IPS-20b (cell line): ENCODE results near the gene PDE2A.
A peak's percentile ranks its signal among the peaks of the same experiment; 100 is the strongest.

ENCODE experiments used
- H3K27ac ChIP-seq: one replicate; pipeline ENCODE4 v1.5.1; 2013; ENCODE audit warnings: low read length
- H3K27me3 ChIP-seq: 2 replicates; pipeline ENCODE4 v1.6.1; 2013; ENCODE audit warnings: mild to moderate bottlenecking, low read length, inconsistent platforms; ENCODE audit not compliant: insufficient read depth
- H3K36me3 ChIP-seq: 2 replicates; pipeline ENCODE4 v1.6.1; 2013; ENCODE audit warnings: low read depth, mild to moderate bottlenecking, inconsistent platforms, low read length, moderate library complexity; ENCODE audit not compliant: insufficient read depth
- H3K4me1 ChIP-seq: 2 replicates; pipeline ENCODE4 v1.6.1; 2013; ENCODE audit warnings: mild to moderate bottlenecking, control low read depth, inconsistent platforms, low read length, moderate library complexity; ENCODE audit not compliant: insufficient read depth
- H3K4me3 ChIP-seq: 2 replicates; pipeline ENCODE4 v1.5.1; 2013; ENCODE audit warnings: mild to moderate bottlenecking, low read length, inconsistent platforms
- H3K9ac ChIP-seq: 2 replicates; pipeline ENCODE4 v1.6.1; 2013; ENCODE audit warnings: low read depth, mild to moderate bottlenecking, inconsistent platforms, low read length, moderate library complexity
- H3K9me3 ChIP-seq: 2 replicates; pipeline ENCODE4 v1.6.1; 2013; ENCODE audit warnings: mild to moderate bottlenecking, low read depth, low read length, inconsistent platforms; ENCODE audit not compliant: insufficient read depth

Gene PDE2A

GRCh38 chr11:72535194-72535547 is 139.1 kb downstream of the PDE2A start:
- Histone ChIP-seq H3K9me3 (no peaks in the 10 kb centered on the region), H3K36me3 (no peaks in the 10 kb centered on the region), H3K27me3 (0 out of 2 replicates have a peak, but pooled peaks cover 4% of the 10 kb centered on the region), H3K4me3 (peak overlapping the region; percentile 1; the same call in 1 of the 2 replicates), H3K27ac (peak overlapping the region; percentile 29), H3K9ac (peak overlapping the region; percentile 50; the same call in 1 of the 2 replicates), H3K4me1 (peaks cover 17% of the 10 kb centered on the region)

GRCh38 chr11:72534371-72535193 is 139.6 kb downstream of the PDE2A start:
- Histone ChIP-seq H3K9ac (peak overlapping the region; percentile 50; the same call in 1 of the 2 replicates), H3K27ac (peak overlapping the region; percentile 29), H3K27me3 (0 out of 2 replicates have a peak, but pooled peaks cover 4% of the 10 kb centered on the region), H3K36me3 (no peaks in the 10 kb centered on the region), H3K9me3 (no peaks in the 10 kb centered on the region), H3K4me3 (peak overlapping the region; percentile 1; the same call in 1 of the 2 replicates), H3K4me1 (peaks cover 17% of the 10 kb centered on the region)

GRCh38 chr11:72529068-72529467 is 145.2 kb downstream of the PDE2A start:
- no peak overlapping the region for H3K4me3 ChIP-seq
- H3K27me3 ChIP-seq = no peaks in the 10 kb centered on the region
- H3K9ac ChIP-seq = no peak overlapping the region
- H3K4me1 ChIP-seq = peaks cover under 1% of the 10 kb centered on the region; the same call in 1 of the 2 replicates
- no peaks in the 10 kb centered on the region for H3K36me3 ChIP-seq
- H3K9me3 ChIP-seq = no peaks in the 10 kb centered on the region
- H3K27ac ChIP-seq = no peak overlapping the region

GRCh38 chr11:72528121-72528520 is 146.1 kb downstream of the PDE2A start:
- no peak overlapping the region for H3K27ac ChIP-seq
- H3K4me1 ChIP-seq = no peaks in the 10 kb centered on the region
- H3K4me3 ChIP-seq = no peak overlapping the region
- no peaks in the 10 kb centered on the region for H3K9me3 ChIP-seq
- no peaks in the 10 kb centered on the region; the same call in 1 of the 2 replicates for H3K27me3 ChIP-seq
- H3K36me3 ChIP-seq = no peaks in the 10 kb centered on the region
- no peak overlapping the region for H3K9ac ChIP-seq
